ENCODE data around the gene MGRN1.

Gene MGRN1

GRCh38 chr16:4631444-4631843 lies 6.8 kb downstream of the MGRN1 start:
- no peak for DNase-seq (ENCODE audit: low read depth)
- H3K4me3 ChIP-seq (ENCODE audit: low read depth, low read length) = no peak overlapping the region
- TF ChIP-seq CTCF (conservative IDR thresholded peaks at IDR 0.05; ENCODE audit: low read depth, low read length) = no peak

- no peak overlapping the region for H3K4me3 ChIP-seq (ENCODE audit: low read depth, low read length)
- no peak for DNase-seq (ENCODE audit: low read depth)
- no peak for TF ChIP-seq CTCF (conservative IDR thresholded peaks at IDR 0.05; ENCODE audit: low read depth, low read length)
These were observed 9.4 kb downstream of the MGRN1 start for GRCh38 chr16:4633910-4634635.

- no peak for TF ChIP-seq CTCF (conservative IDR thresholded peaks at IDR 0.05; ENCODE audit: low read depth, low read length)
- H3K4me3 ChIP-seq (ENCODE audit: low read depth, low read length) = no peak overlapping the region
These were observed 10.1 kb downstream of the MGRN1 start for GRCh38 chr16:4634768-4635167.

DNA sequence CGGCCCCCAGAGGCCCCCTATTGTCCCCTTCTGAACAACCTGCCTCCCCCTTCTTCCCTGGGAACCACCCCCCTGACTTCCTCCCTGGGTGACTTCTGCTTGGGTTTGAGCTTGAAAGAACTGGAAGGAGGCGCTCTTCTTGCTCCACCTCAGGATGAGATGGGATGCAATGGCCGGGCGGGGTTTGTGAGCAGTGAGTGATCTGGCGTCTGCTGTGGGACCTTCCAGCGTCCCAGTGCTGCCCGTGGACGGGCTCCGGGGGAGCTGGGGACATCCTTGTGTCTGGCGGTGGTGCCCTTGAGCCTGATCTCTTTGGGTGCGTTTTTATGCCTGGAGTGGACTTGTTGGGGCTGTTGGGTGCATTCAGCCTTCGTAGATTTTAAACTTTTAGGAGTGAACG lies 11.6 kb downstream of the MGRN1 start:
- H3K4me3 ChIP-seq (ENCODE audit: low read depth, low read length) = no peak overlapping the region
- no peak for DNase-seq (ENCODE audit: low read depth)
- no peak for TF ChIP-seq CTCF (conservative IDR thresholded peaks at IDR 0.05; ENCODE audit: low read depth, low read length)

More at GRCh38 chr16:4634768-4635167, 10.1 kb downstream of the MGRN1 start:
- no peak for DNase-seq (ENCODE audit: low read depth)

GRCh38 chr16:4637501-4638166 lies 13.0 kb downstream of the MGRN1 start:
- no peak for DNase-seq (ENCODE audit: low read depth)
- no peak overlapping the region for H3K4me3 ChIP-seq (ENCODE audit: low read depth, low read length)
- no peak for TF ChIP-seq CTCF (conservative IDR thresholded peaks at IDR 0.05; ENCODE audit: low read depth, low read length)

GRCh38 chr16:4639899-4640509 lies 15.4 kb downstream of the MGRN1 start:
- no peak for DNase-seq (ENCODE audit: low read depth)
- TF ChIP-seq CTCF (conservative IDR thresholded peaks at IDR 0.05; ENCODE audit: low read depth, low read length) = no peak
- H3K4me3 ChIP-seq (ENCODE audit: low read depth, low read length) = no peak overlapping the region
